NCI-H2196 treated with DMSO at 0.1 percent for 48 hours (cell line): Measurements from ENCODE around the gene NNAT.

Experiments used
- DNase-seq: peaks from one replicate; lab custom pipeline; 2025; ENCODE audit not compliant: unreplicated experiment; lab: John Stamatoyannopoulos, UW

NNAT gene

GRCh38 chr20:37565134-37565811 lies 44.2 kb downstream of the NNAT start:
- DNase-seq, result no peak

- DNase-seq, result no peak
Observed at GRCh38 chr20:37566590-37567330, 45.7 kb downstream of the NNAT start.

GRCh38 chr20:37567331-37567665 lies 46.2 kb downstream of the NNAT start:
- no peak for DNase-seq

- no peak for DNase-seq
Observed at GRCh38 chr20:37567671-37568588, 46.9 kb downstream of the NNAT start.

- DNase-seq, result no peak
Observed at GRCh38 chr20:37570419-37570818, 49.4 kb downstream of the NNAT start.

GRCh38 chr20:37571033-37571432 lies 50.0 kb downstream of the NNAT start:
- no peak for DNase-seq
